Natural killer cell (primary cell): ENCODE results near the gene MYOCD. TPM values are rescaled to one million over a fixed set of nuclear protein-coding genes. Genes with fewer than 3 reads are reported as not detected.

Source experiments
- ATAC-seq, 3 donors: fragments of 150-1000 bp in 2 of 3; fragments of 200-7000 bp in 1 of 3; cut with Tn5 transposase; 1 replicate in 1 of 3; 2 replicates in 2 of 3; pipeline ENCODE4 v1.10.0; 2021; ENCODE audit warnings: mild to moderate bottlenecking in 2 of 3, moderate library complexity in 2 of 3
- DNase-seq, 2 donors: peaks; one replicate each; pipeline versions ENCODE4 v3.0.0 to v3.0.0-alpha.2; 2013 to 2021; ENCODE audit warnings: mixed read lengths in 1 of 2
- H3K27ac ChIP-seq: one replicate; pipeline ENCODE4 v1.5.1; 2013; ENCODE audit warnings: mild to moderate bottlenecking, low read length
- H3K27me3 ChIP-seq: one replicate; pipeline ENCODE4 v1.6.1; 2013; ENCODE audit warnings: low read length; ENCODE audit not compliant: control insufficient read depth, insufficient read depth
- H3K36me3 ChIP-seq: one replicate; pipeline ENCODE4 v1.6.1; 2013; ENCODE audit warnings: low read length; ENCODE audit not compliant: control insufficient read depth, insufficient read depth
- H3K4me1 ChIP-seq: one replicate; pipeline ENCODE4 v1.6.1; 2013; ENCODE audit warnings: low read length; ENCODE audit not compliant: control insufficient read depth, insufficient read depth
- H3K4me3 ChIP-seq: one replicate; pipeline ENCODE4 v1.5.1; 2013; ENCODE audit warnings: low read length
- H3K9me3 ChIP-seq: one replicate; pipeline ENCODE4 v1.6.1; 2013; ENCODE audit warnings: low read length; ENCODE audit not compliant: control insufficient read depth, insufficient read depth
- H3K27ac Mint-ChIP-seq, 2 donors: one replicate each; pipeline ENCODE4 v1.8.0; 2022; ENCODE audit warnings: mild to moderate bottlenecking in 2 of 2, mixed read lengths in 2 of 2, moderate library complexity in 1 of 2
- H3K27me3 Mint-ChIP-seq, 2 donors: one replicate each; pipeline ENCODE4 v1.8.0; 2022; ENCODE audit warnings: low read depth in 2 of 2, mixed read lengths in 2 of 2
- H3K36me3 Mint-ChIP-seq: one replicate; pipeline ENCODE4 v1.8.0; 2022; ENCODE audit warnings: mixed read lengths
- H3K4me1 Mint-ChIP-seq, 2 donors: one replicate each; pipeline ENCODE4 v1.8.0; 2022; ENCODE audit warnings: mixed read lengths in 2 of 2
- H3K4me3 Mint-ChIP-seq: one replicate; pipeline ENCODE4 v1.8.0; 2022; ENCODE audit warnings: mild to moderate bottlenecking, moderate library complexity, mixed read lengths
- H3K9me3 Mint-ChIP-seq, 2 donors: one replicate each; pipeline ENCODE4 v1.8.0; 2022; ENCODE audit warnings: mixed read lengths in 2 of 2
- WGBS: methylation state at CpG from one replicate; pipeline ENCODE4 v1.1.7; 2013; ENCODE audit warnings: missing lambda C conversion rate; ENCODE audit not compliant: insufficient coverage; 5-methylcytosine and 5-hydroxymethylcytosine counted together
- intact Hi-C: fragments of 100-400 bp; cut with micrococcal nuclease; formaldehyde crosslinking; loops from one replicate; pipeline ENCODE4 v1.14.2; 2022
- total RNA-seq, 4 donors: library from RNA; stranded (reverse); fragments of 120-200 nt in 1 of 4; gene quantifications; one replicate each; pipeline versions ENCODE4 v1.2.3 to v1.2.4, GENCODE V29; 2013 to 2022
- TF ChIP-seq, protein P1 (sequence below): fragments of 200-600 bp; IDR thresholded peaks from one replicate; pipeline ENCODE4 v1.8.0; 2022; ENCODE audit warnings: antibody characterized with exemption

The MYOCD gene
- total RNA-seq, 3 donors from 2014 or later (not counting 1 experiment from before 2014, with no cell fraction given) = not detected

DNA sequence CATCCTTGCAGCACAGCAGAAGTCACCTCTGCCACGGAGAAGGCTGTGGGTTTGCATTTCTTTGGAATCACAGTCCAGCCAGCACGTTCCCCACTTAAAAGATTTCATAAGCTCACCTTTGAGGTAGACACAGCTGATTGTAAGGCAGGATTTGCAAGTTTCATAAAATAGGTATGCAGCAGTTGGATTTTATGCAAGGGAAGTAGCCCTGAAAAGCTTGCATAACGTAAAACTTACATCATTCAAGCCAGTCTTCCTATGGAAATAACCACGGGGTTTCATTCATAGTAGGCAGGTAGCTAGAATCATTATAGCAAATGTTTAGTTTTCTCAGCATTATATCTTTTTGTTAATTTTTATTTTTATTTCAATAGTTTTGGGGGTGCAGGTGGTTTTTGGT is 73.8 kb downstream of the MYOCD start:
- DNase-seq (no peak), ATAC-seq (no peak)
- Mint-ChIP-seq H3K9me3 (peaks cover 0 to 2% of the 10 kb centered on the region in 2 donors), H3K27me3 (no peaks in the 10 kb centered on the region), H3K4me1 (no peaks in the 10 kb centered on the region), H3K36me3 (no peaks in the 10 kb centered on the region), H3K27ac (no peak overlapping the region), H3K4me3 (no peak overlapping the region)
- Histone ChIP-seq H3K9me3 (no peaks in the 10 kb centered on the region), H3K27me3 (no peaks in the 10 kb centered on the region), H3K36me3 (no peaks in the 10 kb centered on the region), H3K4me1 (no peaks in the 10 kb centered on the region), H3K4me3 (no peak overlapping the region), H3K27ac (no peak overlapping the region)
- 72% methylated on average over 3 of the region's 4 CpGs for WGBS
- intact Hi-C loops = no loop called here
- TF ChIP-seq, protein P1, sequence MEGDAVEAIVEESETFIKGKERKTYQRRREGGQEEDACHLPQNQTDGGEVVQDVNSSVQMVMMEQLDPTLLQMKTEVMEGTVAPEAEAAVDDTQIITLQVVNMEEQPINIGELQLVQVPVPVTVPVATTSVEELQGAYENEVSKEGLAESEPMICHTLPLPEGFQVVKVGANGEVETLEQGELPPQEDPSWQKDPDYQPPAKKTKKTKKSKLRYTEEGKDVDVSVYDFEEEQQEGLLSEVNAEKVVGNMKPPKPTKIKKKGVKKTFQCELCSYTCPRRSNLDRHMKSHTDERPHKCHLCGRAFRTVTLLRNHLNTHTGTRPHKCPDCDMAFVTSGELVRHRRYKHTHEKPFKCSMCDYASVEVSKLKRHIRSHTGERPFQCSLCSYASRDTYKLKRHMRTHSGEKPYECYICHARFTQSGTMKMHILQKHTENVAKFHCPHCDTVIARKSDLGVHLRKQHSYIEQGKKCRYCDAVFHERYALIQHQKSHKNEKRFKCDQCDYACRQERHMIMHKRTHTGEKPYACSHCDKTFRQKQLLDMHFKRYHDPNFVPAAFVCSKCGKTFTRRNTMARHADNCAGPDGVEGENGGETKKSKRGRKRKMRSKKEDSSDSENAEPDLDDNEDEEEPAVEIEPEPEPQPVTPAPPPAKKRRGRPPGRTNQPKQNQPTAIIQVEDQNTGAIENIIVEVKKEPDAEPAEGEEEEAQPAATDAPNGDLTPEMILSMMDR = no peak

DNA sequence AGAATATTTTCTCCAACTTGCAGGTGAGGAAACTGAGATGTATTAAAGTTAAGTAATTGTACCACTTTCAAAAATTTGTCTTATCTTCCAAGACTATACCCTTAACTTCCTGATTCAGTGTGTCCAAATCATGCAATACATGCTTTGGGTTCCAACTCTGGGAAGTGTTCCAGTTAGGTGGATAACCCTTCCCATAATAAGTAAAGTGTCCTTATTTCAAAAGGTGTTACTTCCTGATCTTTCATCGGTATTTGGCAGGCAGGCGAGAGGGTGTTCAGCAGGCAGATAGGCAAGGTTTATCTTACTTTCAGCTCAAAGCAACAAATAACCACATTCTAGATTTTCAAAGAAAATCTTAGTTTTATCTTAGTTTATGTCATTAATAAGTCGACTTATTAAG is 77.4 kb downstream of the MYOCD start:
- TF ChIP-seq, protein P1 = no peak
- no peak for ATAC-seq
- Mint-ChIP-seq H3K36me3 (no peaks in the 10 kb centered on the region), H3K4me3 (no peak overlapping the region), H3K4me1 (no peaks in the 10 kb centered on the region), H3K9me3 (peaks cover 2% of the 10 kb centered on the region in 2 donors), H3K27ac (no peak overlapping the region), H3K27me3 (peaks cover 0 to 3% of the 10 kb centered on the region in 2 donors)
- Histone ChIP-seq H3K36me3 (no peaks in the 10 kb centered on the region), H3K27ac (no peak overlapping the region), H3K4me1 (no peaks in the 10 kb centered on the region), H3K27me3 (no peaks in the 10 kb centered on the region), H3K9me3 (no peaks in the 10 kb centered on the region), H3K4me3 (no peak overlapping the region)
- intact Hi-C loops = no loop called here
- 88% methylated on average over 2 of the region's 3 CpGs for WGBS
- DNase-seq = no peak

DNA sequence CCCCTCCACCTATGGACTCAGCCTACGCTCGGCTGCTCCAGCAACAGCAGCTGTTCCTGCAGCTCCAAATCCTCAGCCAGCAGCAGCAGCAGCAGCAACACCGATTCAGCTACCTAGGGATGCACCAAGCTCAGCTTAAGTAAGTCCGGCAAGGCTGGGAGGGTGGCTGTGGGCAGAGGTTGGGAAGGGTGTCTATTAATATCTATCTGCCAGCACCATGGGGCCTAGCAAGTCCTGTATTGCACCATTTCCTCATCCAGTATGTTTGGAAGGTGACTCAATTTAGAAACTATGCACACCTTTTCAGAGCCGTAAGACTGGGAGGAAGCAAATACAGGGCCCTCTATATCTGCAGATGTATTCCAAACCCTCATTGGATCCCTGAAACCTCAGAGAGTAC is 78.6 kb downstream of the MYOCD start:
- 88% methylated on average over 5 of the region's 5 CpGs for WGBS
- H3K27me3 Mint-ChIP-seq = peaks cover 0 to 3% of the 10 kb centered on the region in 2 donors

DNA sequence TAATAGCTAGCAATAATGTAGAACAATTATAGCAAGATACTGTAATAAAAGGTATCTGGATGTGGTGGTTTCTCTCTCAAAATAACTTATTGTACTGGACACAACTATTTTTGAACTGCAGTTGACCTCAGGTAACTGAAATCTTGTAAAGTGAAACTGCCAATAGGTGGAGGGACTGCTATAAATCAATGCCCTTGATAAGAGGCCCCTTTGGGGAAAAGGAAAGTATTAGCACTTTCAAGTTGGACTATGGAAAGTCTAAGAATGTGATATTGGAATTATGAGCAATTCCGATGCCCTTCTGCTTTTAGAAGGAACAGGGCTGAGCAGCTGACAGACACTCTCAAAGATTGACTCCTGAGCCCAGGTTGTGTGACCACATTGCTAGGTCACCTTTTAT is 79.1 kb downstream of the MYOCD start:
- Mint-ChIP-seq H3K27ac (no peak overlapping the region), H3K9me3 (peaks cover 2% of the 10 kb centered on the region in 2 donors), H3K36me3 (no peaks in the 10 kb centered on the region), H3K4me1 (no peaks in the 10 kb centered on the region), H3K4me3 (no peak overlapping the region), H3K27me3 (peaks cover 0 to 3% of the 10 kb centered on the region in 2 donors)
- WGBS = 69% methylated on average over 1 of the region's 1 CpG
- Histone ChIP-seq H3K9me3 (no peaks in the 10 kb centered on the region), H3K4me3 (no peak overlapping the region), H3K4me1 (no peaks in the 10 kb centered on the region), H3K36me3 (no peaks in the 10 kb centered on the region), H3K27ac (no peak overlapping the region), H3K27me3 (no peaks in the 10 kb centered on the region)
- intact Hi-C loops = no loop called here
- ATAC-seq (no peak), DNase-seq (no peak)
- TF ChIP-seq, protein P1 = no peak

More for the DNA sequence above, 78.6 kb downstream of the MYOCD start:
- ATAC-seq = no peak
- no peak overlapping the region for H3K27ac ChIP-seq
- H3K4me3 ChIP-seq = no peak overlapping the region
- H3K4me1 ChIP-seq = no peaks in the 10 kb centered on the region
- Mint-ChIP-seq H3K9me3 (peaks cover 2% of the 10 kb centered on the region in 2 donors), H3K4me1 (no peaks in the 10 kb centered on the region), H3K4me3 (no peak overlapping the region), H3K36me3 (no peaks in the 10 kb centered on the region), H3K27ac (no peak overlapping the region)
- intact Hi-C loops = no loop called here
- DNase-seq = no peak
- TF ChIP-seq, protein P1 = no peak
- no peaks in the 10 kb centered on the region for H3K9me3 ChIP-seq
- H3K36me3 ChIP-seq = no peaks in the 10 kb centered on the region
- no peaks in the 10 kb centered on the region for H3K27me3 ChIP-seq
